EL (cell line): ENCODE measurements around the gene IBA57.

Source experiments
- DNase-seq: peaks from one replicate; pipeline ENCODE4 v3.0.0-alpha.2; 2016

IBA57 gene

GRCh38 chr1:228145463-228146416, 19.9 kb upstream of the IBA57 start:
- DNase-seq = no peak

- DNase-seq = no peak
Observed at GRCh38 chr1:228146417-228147150, 19.0 kb upstream of the IBA57 start.

- no peak for DNase-seq
Observed at GRCh38 chr1:228147151-228147693, 18.4 kb upstream of the IBA57 start.

- DNase-seq = no peak
Observed at GRCh38 chr1:228147768-228148167, 17.8 kb upstream of the IBA57 start.

GRCh38 chr1:228148196-228148861, 17.3 kb upstream of the IBA57 start:
- DNase-seq = no peak

GRCh38 chr1:228148935-228149405, 16.6 kb upstream of the IBA57 start:
- no peak for DNase-seq

- DNase-seq = peak; percentile 38
Observed at GRCh38 chr1:228149406-228150119, 16.0 kb upstream of the IBA57 start, which contains the start of gene GJC2. TSS of gene GJC2 (plus strand) at chr1:228149930. CDS start at chr1:228157759, 7,829 bp downstream.

- no peak for DNase-seq
Observed at GRCh38 chr1:228150120-228150460, 15.5 kb upstream of the IBA57 start.

- peak; percentile 74 for DNase-seq
Observed at GRCh38 chr1:228150461-228151179, 15.0 kb upstream of the IBA57 start.

GRCh38 chr1:228151180-228151925, 14.3 kb upstream of the IBA57 start:
- DNase-seq = no peak

- DNase-seq = no peak
Observed at GRCh38 chr1:228152097-228152917, 13.3 kb upstream of the IBA57 start.

GRCh38 chr1:228152918-228153258, 12.7 kb upstream of the IBA57 start:
- DNase-seq = no peak

- no peak for DNase-seq
Observed at GRCh38 chr1:228154021-228154669, 11.5 kb upstream of the IBA57 start.

- DNase-seq = no peak
Observed at GRCh38 chr1:228154670-228155571, 10.7 kb upstream of the IBA57 start.

GRCh38 chr1:228155596-228156514, 9.7 kb upstream of the IBA57 start:
- no peak for DNase-seq

GRCh38 chr1:228156515-228156881, 9.1 kb upstream of the IBA57 start:
- DNase-seq = no peak
